ENCODE results near the gene NCAN. TPM values are rescaled to one million over a fixed set of nuclear protein-coding genes. Genes with fewer than 3 reads are reported as not detected.

The NCAN gene
- polyA plus RNA-seq, 3 donors, result not detected

DNA sequence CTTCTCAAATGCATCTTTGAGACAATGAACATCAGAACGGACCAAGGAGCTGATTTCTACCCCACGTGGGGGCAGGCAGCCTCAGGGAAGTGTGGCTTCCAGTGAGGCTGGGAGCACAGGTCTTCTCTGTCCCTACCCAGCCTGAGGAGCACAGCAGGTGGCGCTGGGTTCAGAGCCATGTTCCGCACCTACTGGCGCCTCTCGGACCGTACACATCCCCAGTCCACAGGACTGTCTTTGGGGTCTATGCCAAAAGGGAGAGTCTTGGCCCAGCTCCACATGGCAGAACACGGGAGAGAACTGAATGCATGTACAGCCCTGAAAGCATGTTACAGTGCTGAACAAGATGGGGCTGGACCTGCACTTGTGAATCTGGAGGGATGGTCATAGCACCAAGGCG is 86.0 kb downstream of the NCAN start:
- peak overlapping the region in 1 of 7 donors; percentile 13 for H3K27ac Mint-ChIP-seq
- intact Hi-C loops (cut with micrococcal nuclease), result no loop called here
- WGBS (ENCODE audit: insufficient coverage), result 95% methylated on average over 8 of the region's 9 CpGs
- peaks cover 2 to 12% (median 8%) of the 10 kb centered on the region in 7 donors for H3K9me3 Mint-ChIP-seq
- no peak overlapping the region for H3K4me3 Mint-ChIP-seq
- Histone ChIP-seq H3K27ac (ENCODE audit: low read depth in 1 of 2, low read length in 2 of 2) (no peak overlapping the region), H3K4me2 (replicated peaks; ENCODE audit: extremely low read depth, low read length, poor library complexity, severe bottlenecking) (no peak overlapping the region), H3K36me3 (replicated peaks in 1 of 2; ENCODE audit: control insufficient read depth in 1 of 2, insufficient read depth in 2 of 2, low read length in 2 of 2) (peaks cover 66 to 89% of the 10 kb centered on the region in 2 donors), H3K27me3 (ENCODE audit: control insufficient read depth in 2 of 2, insufficient read depth in 2 of 2, low read length in 2 of 2) (no peaks in the 10 kb centered on the region), H3K4me3 (replicated peaks in 1 of 3; ENCODE audit: low read depth in 2 of 3, low read length in 3 of 3) (no peak overlapping the region), H3K9me3 (replicated peaks in 1 of 2; ENCODE audit: control insufficient read depth in 1 of 2, insufficient read depth in 1 of 2, low read length in 2 of 2) (peaks cover 0 to 7% of the 10 kb centered on the region in 2 donors), H3K4me1 (ENCODE audit: control insufficient read depth in 1 of 2, insufficient read depth in 2 of 2, low read length in 2 of 2) (no peaks in the 10 kb centered on the region), H3K79me2 (ENCODE audit: insufficient read depth, low read length) (no peaks in the 10 kb centered on the region), H2AFZ (ENCODE audit: insufficient read depth, low read depth, low read length, poor library complexity, severe bottlenecking) (no peak overlapping the region), H3K9ac (ENCODE audit: insufficient read depth, low read length, poor library complexity, severe bottlenecking) (no peak overlapping the region), H4K20me1 (ENCODE audit: insufficient read depth, low read length) (no peaks in the 10 kb centered on the region)
- no peak for DNase-seq
- H3K36me3 Mint-ChIP-seq, result peaks cover 74 to 94% of the 10 kb centered on the region in 2 donors
- peaks cover 0 to 3% (median 2%) of the 10 kb centered on the region in 3 donors for H3K27me3 Mint-ChIP-seq (ENCODE audit: low read depth in 3 of 3)
- no peaks in the 10 kb centered on the region for H3K4me1 Mint-ChIP-seq
- TF ChIP-seq CTCF (IDR thresholded peaks at IDR 0.05), result no peak

DNA sequence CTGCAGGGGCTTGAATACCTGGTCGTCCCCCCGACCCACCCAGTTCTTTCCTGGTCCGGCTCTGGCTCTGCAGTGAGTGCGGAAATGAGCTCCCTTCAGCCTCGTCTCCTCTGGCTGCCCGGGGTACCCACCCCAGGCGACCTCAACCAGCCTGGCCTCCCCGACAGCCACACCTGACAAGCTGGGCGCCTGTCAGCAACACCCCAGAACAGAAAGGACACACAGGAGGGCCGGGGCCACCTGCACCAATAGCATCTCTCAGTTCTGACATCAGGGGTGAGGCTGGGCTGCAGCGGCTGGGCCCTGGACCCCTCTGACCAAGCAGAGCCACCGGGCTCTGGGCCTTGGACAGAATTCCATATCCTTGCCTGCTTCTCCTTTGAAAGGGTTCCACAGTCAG is 88.9 kb downstream of the NCAN start:
- Histone ChIP-seq H2AFZ (ENCODE audit: insufficient read depth, low read depth, low read length, poor library complexity, severe bottlenecking) (no peak overlapping the region), H3K9me3 (replicated peaks in 1 of 2; ENCODE audit: control insufficient read depth in 1 of 2, insufficient read depth in 1 of 2, low read length in 2 of 2) (no peaks in the 10 kb centered on the region), H3K4me2 (replicated peaks; ENCODE audit: extremely low read depth, low read length, poor library complexity, severe bottlenecking) (no peak overlapping the region), H3K4me1 (ENCODE audit: control insufficient read depth in 1 of 2, insufficient read depth in 2 of 2, low read length in 2 of 2) (no peaks in the 10 kb centered on the region), H3K79me2 (ENCODE audit: insufficient read depth, low read length) (no peaks in the 10 kb centered on the region), H3K27ac (ENCODE audit: low read depth in 1 of 2, low read length in 2 of 2) (no peak overlapping the region), H3K27me3 (ENCODE audit: control insufficient read depth in 2 of 2, insufficient read depth in 2 of 2, low read length in 2 of 2) (no peaks in the 10 kb centered on the region), H3K4me3 (replicated peaks in 1 of 3; ENCODE audit: low read depth in 2 of 3, low read length in 3 of 3) (no peak overlapping the region), H3K9ac (ENCODE audit: insufficient read depth, low read length, poor library complexity, severe bottlenecking) (no peak overlapping the region), H3K36me3 (replicated peaks in 1 of 2; ENCODE audit: control insufficient read depth in 1 of 2, insufficient read depth in 2 of 2, low read length in 2 of 2) (peaks cover 73 to 89% of the 10 kb centered on the region in 2 donors), H4K20me1 (ENCODE audit: insufficient read depth, low read length) (no peaks in the 10 kb centered on the region)
- Mint-ChIP-seq H3K27ac (no peak overlapping the region), H3K4me1 (no peaks in the 10 kb centered on the region), H3K27me3 (ENCODE audit: low read depth in 3 of 3) (peaks cover 0 to 3% (median 2%) of the 10 kb centered on the region in 3 donors), H3K9me3 (peaks cover 0 to 3% (median 0%) of the 10 kb centered on the region in 7 donors), H3K36me3 (peaks cover 77 to 93% of the 10 kb centered on the region in 2 donors), H3K4me3 (no peak overlapping the region)
- no peak for DNase-seq
- intact Hi-C loops (cut with micrococcal nuclease), result no loop called here
- no peak for TF ChIP-seq CTCF (IDR thresholded peaks at IDR 0.05)
- WGBS (ENCODE audit: insufficient coverage), result 100% methylated on average over 10 of the region's 12 CpGs

Small RNA genes lying within 50 kb of the gene (small RNA-seq; reads per million reads assigned to genes)
- not detected for gene RNU6-1028P (ENCODE audit: insufficient read length, low read depth)

Other genes with a start within 250 kb of the NCAN start
- 100 to 1,000 TPM in 1 of 3 donors, 1 to 10 TPM in 2; 7.6 to 143 (median 8.2) TPM for gene SUGP2, start 178.4 kb upstream of the NCAN start, polyA plus RNA-seq
- 10 to 100 TPM; 22.3 to 29.6 (median 26.1) TPM for gene ARMC6, start 178.4 kb upstream of the NCAN start, polyA plus RNA-seq
- gene SLC25A42, start 148.0 kb upstream of the NCAN start, polyA plus RNA-seq, result 1 to 10 TPM in 2 of 3 donors, under 1 TPM in 1; 0.68 to 3.1 (median 1.1) TPM
- gene TMEM161A, start 73.5 kb upstream of the NCAN start, polyA plus RNA-seq, result 10 to 100 TPM; 14.3 to 22.5 (median 15.3) TPM
- gene MEF2B, start 41.7 kb upstream of the NCAN start, polyA plus RNA-seq, result 1 to 10 TPM in 1 of 3 donors, under 1 TPM in 2; 0.15 to 1.8 (median 0.30) TPM
- 10 to 100 TPM; 31.6 to 44.1 (median 36.5) TPM for gene BORCS8, start 19.8 kb upstream of the NCAN start, polyA plus RNA-seq
- 10 to 100 TPM; 62.2 to 98.2 (median 66.6) TPM for gene RFXANK, start 19.7 kb upstream of the NCAN start, polyA plus RNA-seq
- 1 to 10 TPM; 6.4 to 7.8 (median 6.4) TPM for gene NR2C2AP, start 8.5 kb upstream of the NCAN start, polyA plus RNA-seq
- not detected for gene TM6SF2, start 61.3 kb downstream of the NCAN start, polyA plus RNA-seq
- gene SUGP1, start 108.6 kb downstream of the NCAN start, polyA plus RNA-seq, result 10 to 100 TPM; 17.4 to 38.8 (median 18.1) TPM
- 10 to 100 TPM in 2 of 3 donors, 1 to 10 TPM in 1; 7.4 to 68.4 (median 14.5) TPM for gene MAU2, start 108.9 kb downstream of the NCAN start, polyA plus RNA-seq
- 10 to 100 TPM in 1 of 3 donors, 1 to 10 TPM in 2; 8.0 to 35.9 (median 8.7) TPM for gene GATAD2A, start 193.7 kb downstream of the NCAN start, polyA plus RNA-seq